Esophagus squamous epithelium (tissue), 5 donors: ENCODE data around the gene RNF180. TPM values are rescaled to one million over a fixed set of nuclear protein-coding genes. Genes with fewer than 3 reads are reported as not detected.
A peak's percentile ranks its signal among the peaks of the same experiment; 100 is the strongest.

Experiments
- DNase-seq: peaks from one replicate; lab custom pipeline; 2025; lab: John Stamatoyannopoulos, UW
- H3K27ac ChIP-seq, 4 donors: fragments of 200-600 bp; sonication (generic); one replicate each; pipeline ENCODE4 v1.5.1; 2016 to 2019; ENCODE audit warnings: mild to moderate bottlenecking in 1 of 4
- H3K27me3 ChIP-seq, 4 donors: fragments of 200-600 bp; sonication (generic); 1 replicate in 3 of 4; 2 replicates in 1 of 4; pipeline versions ENCODE4 v1.5.1 to v1.6.0; 2017 to 2021; ENCODE audit warnings: antibody characterized with exemption in 1 of 4
- H3K36me3 ChIP-seq, 3 donors: fragments of 200-600 bp; sonication (generic); one replicate each; pipeline ENCODE4 v1.5.1; 2016 to 2019
- H3K4me1 ChIP-seq, 3 donors: fragments of 200-600 bp; sonication (generic); one replicate each; pipeline ENCODE4 v1.5.1; 2017 to 2019
- H3K4me3 ChIP-seq, 4 donors: fragments of 200-600 bp; sonication (generic); 1 replicate in 3 of 4; 2 replicates in 1 of 4; pipeline ENCODE4 v1.5.1; 2016 to 2019; ENCODE audit warnings: mild to moderate bottlenecking in 2 of 4, moderate library complexity in 1 of 4
- H3K9me3 ChIP-seq, 3 donors: fragments of 200-600 bp; sonication (generic); one replicate each; pipeline ENCODE4 v1.5.1; 2016 to 2019
- CTCF ChIP-seq, 6 experiments: fragments of 450-650 bp in 4 of 6; fragments of 200-600 bp in 2 of 6; sonication (generic) in 2 of 6; IDR thresholded peaks; one replicate each; pipeline ENCODE4 v1.5.1; 2016 to 2019; ENCODE audit warnings: antibody characterized with exemption in 6 of 6, mild to moderate bottlenecking in 4 of 6, moderate library complexity in 4 of 6
- POLR2A ChIP-seq, 4 donors: fragments of 450-650 bp; IDR thresholded peaks; one replicate each; pipeline ENCODE4 v1.6.1; 2017; ENCODE audit warnings: antibody characterized with exemption in 4 of 4, mild to moderate bottlenecking in 4 of 4, moderate library complexity in 3 of 4
- WGBS, 2 donors: methylation state at CpG; one replicate each; pipeline ENCODE4 v1.1.5; 2018; 5-methylcytosine and 5-hydroxymethylcytosine counted together
- intact Hi-C: fragments of 100-400 bp; cut with DNase I; formaldehyde crosslinking; loops from one replicate; pipeline ENCODE4 v1.15.0; 2022
- total RNA-seq, 4 donors: library from RNA; depleted of rRNA; stranded (reverse); fragments of >200 nt; gene quantifications; one replicate each; pipeline ENCODE4 v1.1.0, GENCODE V29; 2016
- donor health status: DM: yes; HTN: yes; CAD: no.

The RNF180 gene
- total RNA-seq, 4 donors from 2014 or later, result 2.1 to 9.5 (median 3.3) TPM

DNA sequence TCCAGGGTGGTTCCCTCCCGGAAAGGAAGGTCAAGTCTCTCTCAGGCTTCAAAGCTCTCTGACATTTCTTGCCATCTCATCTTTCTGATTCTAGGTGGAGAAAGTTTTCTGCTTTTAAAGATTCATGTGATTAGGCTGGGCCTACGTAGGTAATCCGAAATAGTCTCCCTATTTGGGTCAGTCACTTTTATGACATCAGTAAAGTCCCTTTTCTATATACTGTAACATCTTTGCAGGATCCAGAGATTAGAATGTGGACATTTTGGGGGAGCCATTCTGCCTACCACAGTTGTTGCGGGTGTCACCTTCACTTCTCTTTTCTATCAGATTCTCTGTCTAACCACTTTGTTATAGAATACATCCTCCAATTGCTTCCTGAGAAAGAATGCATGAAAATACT is 1.9 kb upstream of the RNF180 start:
- Histone ChIP-seq H3K4me3 (no peak overlapping the region), H3K4me1 (peaks cover 0 to 36% (median 0%) of the 10 kb centered on the region in 3 donors), H3K9me3 (no peaks in the 10 kb centered on the region), H3K27ac (no peak overlapping the region), H3K27me3 (peaks cover 0 to 9% (median 0%) of the 10 kb centered on the region in 4 donors), H3K36me3 (no peaks in the 10 kb centered on the region)
- TF ChIP-seq CTCF (IDR thresholded peaks at IDR 0.05) (no peak), POLR2A (IDR thresholded peaks at IDR 0.05) (no peak)
- WGBS, 2 donors, result 78 to 91% methylated on average over 4 of the region's 4 CpGs
- no peak for DNase-seq
- intact Hi-C loops, result no loop called here

- Histone ChIP-seq H3K4me3 (no peak overlapping the region), H3K4me1 (peaks cover 0 to 40% (median 0%) of the 10 kb centered on the region in 3 donors), H3K36me3 (no peaks in the 10 kb centered on the region), H3K27me3 (peaks cover 0 to 9% (median 0%) of the 10 kb centered on the region in 4 donors), H3K9me3 (no peaks in the 10 kb centered on the region), H3K27ac (no peak overlapping the region)
- 68 to 72% methylated on average over 1 of the region's 1 CpG for WGBS, 2 donors
- TF ChIP-seq CTCF (IDR thresholded peaks at IDR 0.05) (no peak), POLR2A (IDR thresholded peaks at IDR 0.05) (no peak)
- intact Hi-C loops, result no loop called here
- no peak for DNase-seq
Observed at GRCh38 chr5:64164166-64164565, 1.5 kb upstream of the RNF180 start.

- no peak for TF ChIP-seq POLR2A (IDR thresholded peaks at IDR 0.05)
- peaks cover 0 to 9% (median 0%) of the 10 kb centered on the region in 4 donors for H3K27me3 ChIP-seq
- no peak for DNase-seq
- H3K4me3 ChIP-seq, result peak overlapping the region; percentile 65 to 85 (median 75)
- intact Hi-C loops, result no loop called here
- no peaks in the 10 kb centered on the region for H3K9me3 ChIP-seq
- 27 to 36% methylated on average over 11 of the region's 11 CpGs for WGBS, 2 donors
- H3K4me1 ChIP-seq, result peaks cover 0 to 45% (median 0%) of the 10 kb centered on the region in 3 donors
- H3K36me3 ChIP-seq, result no peaks in the 10 kb centered on the region
- peak overlapping the region in 3 of 4 donors; percentile 76 to 88 (median 86) for H3K27ac ChIP-seq
Observed at GRCh38 chr5:64165160-64165499, 513 bp upstream of the RNF180 start.

GRCh38 chr5:64166201-64166959 is 737 bp downstream of the RNF180 start:
- DNase-seq, result no peak
- no peak for TF ChIP-seq CTCF (IDR thresholded peaks at IDR 0.05)
- H3K9me3 ChIP-seq, result no peaks in the 10 kb centered on the region

GRCh38 chr5:64176301-64176700 is 10.7 kb downstream of the RNF180 start:
- Histone ChIP-seq H3K4me3 (no peak overlapping the region), H3K27ac (no peak overlapping the region), H3K4me1 (peaks cover 0 to 10% (median 9%) of the 10 kb centered on the region in 3 donors), H3K9me3 (peaks cover 0 to 3% (median 0%) of the 10 kb centered on the region in 3 donors), H3K27me3 (no peaks in the 10 kb centered on the region), H3K36me3 (no peaks in the 10 kb centered on the region)
- no peak for DNase-seq
- intact Hi-C loops, result no loop called here
- TF ChIP-seq CTCF (IDR thresholded peaks at IDR 0.05) (no peak), POLR2A (IDR thresholded peaks at IDR 0.05) (no peak)
- 77 to 91% methylated on average over 2 of the region's 2 CpGs for WGBS, 2 donors

More at GRCh38 chr5:64166201-64166959, 737 bp downstream of the RNF180 start:
- no peaks in the 10 kb centered on the region for H3K36me3 ChIP-seq
- H3K27me3 ChIP-seq, result peaks cover 0 to 9% (median 0%) of the 10 kb centered on the region in 4 donors
- 17 to 23% methylated on average over 9 to 14 of the region's 23 CpGs for WGBS, 2 donors
- peak overlapping the region; percentile 65 to 85 (median 75) for H3K4me3 ChIP-seq
- peak overlapping the region; percentile 74 to 88 (median 81) for H3K27ac ChIP-seq
- intact Hi-C loops, result no loop called here
- H3K4me1 ChIP-seq, result peaks cover 0 to 45% (median 0%) of the 10 kb centered on the region in 3 donors
